Endodermal cell (in vitro differentiated cells): Measurements from ENCODE around the gene AKNAD1. TPM values are rescaled to one million over a fixed set of nuclear protein-coding genes. Genes with fewer than 3 reads are reported as not detected.
A peak's percentile ranks its signal among the peaks of the same experiment; 100 is the strongest.
"Not testable (repeated sequence)": the region's sequence is repeated elsewhere in the genome, so short reads cannot be mapped to it uniquely, and the experiment has no call there.

ENCODE experiments used
- DNase-seq: peaks from one replicate; pipeline ENCODE4 v3.0.0-alpha.2; 2017
- H3K27ac ChIP-seq: 2 replicates; pipeline ENCODE4 v1.5.1; 2013; ENCODE audit warnings: mild to moderate bottlenecking, low read depth, low read length, moderate library complexity
- H3K27me3 ChIP-seq: 2 replicates; pipeline ENCODE4 v1.6.1; 2013; ENCODE audit warnings: mild to moderate bottlenecking, low read length, moderate library complexity; ENCODE audit not compliant: insufficient read depth, control insufficient read depth, poor library complexity, severe bottlenecking
- H3K36me3 ChIP-seq: 2 replicates; pipeline ENCODE4 v1.7.0; 2013; ENCODE audit warnings: mild to moderate bottlenecking, low read length, moderate library complexity; ENCODE audit not compliant: control insufficient read depth, insufficient read depth
- H3K4me1 ChIP-seq: one replicate; pipeline ENCODE4 v1.7.0; 2013; ENCODE audit warnings: low read length; ENCODE audit not compliant: control insufficient read depth, insufficient read depth
- H3K4me3 ChIP-seq: 2 replicates; pipeline ENCODE4 v1.5.1; 2013; ENCODE audit warnings: mild to moderate bottlenecking, low read length, moderate library complexity
- H3K9ac ChIP-seq: 2 replicates; pipeline ENCODE4 v1.6.1; 2013; ENCODE audit warnings: mild to moderate bottlenecking, low read length, moderate library complexity; ENCODE audit not compliant: poor library complexity, severe bottlenecking; ENCODE audit errors: extremely low read depth
- H3K9me3 ChIP-seq: 2 replicates; pipeline ENCODE4 v1.6.1; 2013; ENCODE audit warnings: mild to moderate bottlenecking, low read length, moderate library complexity; ENCODE audit not compliant: control insufficient read depth
- H3K27ac Mint-ChIP-seq: 2 replicates; pipeline ENCODE4 v1.8.0; 2020; ENCODE audit warnings: mixed read lengths
- H3K27me3 Mint-ChIP-seq: 2 replicates; pipeline ENCODE4 v1.8.0; 2021; ENCODE audit warnings: mild to moderate bottlenecking, mixed read lengths; ENCODE audit not compliant: insufficient read depth
- H3K36me3 Mint-ChIP-seq: 2 replicates; pipeline ENCODE4 v1.8.0; 2020; ENCODE audit warnings: low read depth, mixed read lengths
- H3K4me1 Mint-ChIP-seq: 2 replicates; pipeline ENCODE4 v1.8.0; 2020; ENCODE audit warnings: mixed read lengths
- H3K4me3 Mint-ChIP-seq: 2 replicates; pipeline ENCODE4 v1.8.0; 2020; ENCODE audit warnings: mild to moderate bottlenecking, moderate library complexity, mixed read lengths
- H3K9me3 Mint-ChIP-seq: 2 replicates; pipeline ENCODE4 v1.8.0; 2020; ENCODE audit warnings: mild to moderate bottlenecking, mixed read lengths
- CTCF ChIP-seq: fragments of 200-600 bp; sonication (generic); conservative IDR thresholded peaks from 2 replicates; pipeline ENCODE4 v1.5.0; 2021; ENCODE audit warnings: antibody characterized with exemption, mild to moderate bottlenecking
- WGBS, 2 experiments: methylation state at CpG; one replicate each; pipeline versions ENCODE4 v1.1.5 to v1.1.7; 2013; ENCODE audit warnings: missing lambda C conversion rate in 2 of 2, mixed read lengths in 1 of 2; ENCODE audit not compliant: insufficient coverage in 1 of 2, insufficient read length in 1 of 2; 5-methylcytosine and 5-hydroxymethylcytosine counted together
- total RNA-seq, 2 donors: library from RNA; stranded (reverse); fragmentation: NEBNext Ultra II Directional in 1 of 2; extraction: Animal tissue kit (Norgen Biotek cat#: 25700) in 1 of 2; gene quantifications; 2 replicates in 1 of 2; 3 replicates in 1 of 2; pipeline ENCODE4 v1.2.1, GENCODE V29; 2021

Gene AKNAD1
- total RNA-seq, 2 donors from 2014 or later, result 0.20 to 2.0 TPM

GRCh38 chr1:108889706-108890384 lies 33.0 kb upstream of the AKNAD1 start:
- Mint-ChIP-seq H3K27ac (peak overlapping the region; percentile 57), H3K9me3 (no peaks in the 10 kb centered on the region), H3K4me3 (no peak overlapping the region), H3K36me3 (peaks cover 6% of the 10 kb centered on the region), H3K27me3 (no peaks in the 10 kb centered on the region), H3K4me1 (peaks cover 13% of the 10 kb centered on the region)
- H3K27ac ChIP-seq, result no peak overlapping the region
- peaks cover 7% of the 10 kb centered on the region for H3K4me1 ChIP-seq
- H3K9ac ChIP-seq, result no peak overlapping the region
- no peak overlapping the region for H3K4me3 ChIP-seq
- TF ChIP-seq CTCF, result no peak
- whole genome bisulfite sequencing, 2 experiments, result 94 to 100% methylated on average over 3 to 7 of the region's 7 CpGs
- no peak for DNase-seq
- H3K27me3 ChIP-seq, result no peaks in the 10 kb centered on the region
- H3K9me3 ChIP-seq, result no peaks in the 10 kb centered on the region
- H3K36me3 ChIP-seq, result peaks cover 69% of the 10 kb centered on the region

GRCh38 chr1:108889006-108889645 lies 32.2 kb upstream of the AKNAD1 start:
- 94 to 96% methylated on average over 3 to 5 of the region's 6 CpGs for WGBS, 2 experiments
- DNase-seq, H3K27ac Mint-ChIP-seq, H3K9me3 Mint-ChIP-seq, H3K36me3 Mint-ChIP-seq, H3K27me3 Mint-ChIP-seq, H3K27me3 ChIP-seq, H3K9me3 ChIP-seq, H3K4me3 Mint-ChIP-seq, H3K4me3 ChIP-seq, H3K4me1 ChIP-seq, H3K9ac ChIP-seq, H3K27ac ChIP-seq: not testable (repeated sequence)
- peaks cover 13% of the 10 kb centered on the region for H3K4me1 Mint-ChIP-seq
- peaks cover 68% of the 10 kb centered on the region for H3K36me3 ChIP-seq

GRCh38 chr1:108886292-108886691 lies 29.4 kb upstream of the AKNAD1 start:
- Histone ChIP-seq H3K36me3 (peaks cover 67% of the 10 kb centered on the region), H3K9ac (no peak overlapping the region), H3K27ac (no peak overlapping the region), H3K27me3 (no peaks in the 10 kb centered on the region), H3K4me1 (peaks cover 7% of the 10 kb centered on the region), H3K9me3 (no peaks in the 10 kb centered on the region), H3K4me3 (no peak overlapping the region)
- Mint-ChIP-seq H3K9me3 (no peaks in the 10 kb centered on the region), H3K27ac (no peak overlapping the region), H3K27me3 (no peaks in the 10 kb centered on the region), H3K4me3 (no peak overlapping the region), H3K4me1 (peaks cover 13% of the 10 kb centered on the region), H3K36me3 (peaks cover 9% of the 10 kb centered on the region)
- DNase-seq, result no peak
- no peak for TF ChIP-seq CTCF
- 90 to 100% methylated on average over 1 of the region's 2 CpGs for WGBS, 2 experiments
